HEK293 (cell line): ENCODE results near the gene MESP2.

Experiments
- CTCF ChIA-PET: fragments of 350-600 bp; formaldehyde crosslinking; extraction: SDS; loops from one replicate; lab custom pipeline; 2021; ENCODE audit warnings: antibody characterized with exemption; lab: Yijun Ruan, JAX
- POLR2A ChIA-PET: fragments of 300-600 bp; formaldehyde crosslinking; extraction: SDS; loops from one replicate; lab custom pipeline; 2020; ENCODE audit warnings: antibody characterized with exemption, inconsistent platforms; lab: Yijun Ruan, JAX
- H3K27ac ChIP-seq: fragments of 200-500 bp; sonication (Bioruptor generic); 2 replicates; pipeline ENCODE4 v1.5.1; 2014; ENCODE audit warnings: low read depth, low read length, control low read depth, inconsistent platforms; ENCODE audit errors: extremely low read depth
- H3K36me3 ChIP-seq, 2 experiments: fragments of 200-500 bp in 1 of 2; sonication (Bioruptor generic) in 1 of 2; 1 replicate in 1 of 2; 2 replicates in 1 of 2; pipeline ENCODE4 v1.5.1; 2014 to 2017; ENCODE audit warnings: inconsistent platforms in 2 of 2, low read length in 2 of 2; ENCODE audit not compliant: control insufficient read depth in 2 of 2, insufficient read depth in 1 of 2
- H3K4me1 ChIP-seq: fragments of 200-500 bp; sonication (Bioruptor generic); 2 replicates; pipeline ENCODE4 v1.5.1; 2014; ENCODE audit warnings: mild to moderate bottlenecking, low read length, inconsistent platforms; ENCODE audit not compliant: control insufficient read depth, insufficient read depth
- H3K4me3 ChIP-seq: 2 replicates; pipeline ENCODE4 v1.5.1; 2011; ENCODE audit warnings: low read depth, mild to moderate bottlenecking, control low read depth, low read length, moderate library complexity
- H3K9me3 ChIP-seq: fragments of 200-500 bp; sonication (Bioruptor generic); 2 replicates; pipeline ENCODE4 v1.5.1; 2014; ENCODE audit warnings: low read depth, low read length, inconsistent platforms; ENCODE audit not compliant: control insufficient read depth, insufficient read depth
- SETDB1 ChIP-seq: IDR thresholded peaks from one replicate; pipeline ENCODE4 v1.6.1; 2017; ENCODE audit warnings: mild to moderate bottlenecking, low read length, moderate library complexity, mixed read lengths; ENCODE audit not compliant: insufficient read length
- ZBTB7A ChIP-seq: fragments of 450-650 bp; formaldehyde crosslinking; IDR thresholded peaks from 2 replicates; pipeline ENCODE4 v1.5.1; 2016; ENCODE audit warnings: low read depth, missing biosample characterization, missing genetic modification characterization
- ZFP69B ChIP-seq: fragments of 450-650 bp; formaldehyde crosslinking; IDR thresholded peaks from 2 replicates; pipeline ENCODE4 v1.5.1; 2016; ENCODE audit warnings: missing biosample characterization, missing genetic modification characterization
- ZNF239 ChIP-seq: fragments of 450-650 bp; formaldehyde crosslinking; IDR thresholded peaks from 2 replicates; pipeline ENCODE4 v1.5.1; 2016; ENCODE audit warnings: missing biosample characterization, missing genetic modification characterization
- ZNF624 ChIP-seq: fragments of 450-650 bp; formaldehyde crosslinking; IDR thresholded peaks from 2 replicates; pipeline ENCODE4 v1.5.1; 2017; ENCODE audit warnings: missing biosample characterization, missing genetic modification characterization
- ZNF658 ChIP-seq: fragments of 450-650 bp; formaldehyde crosslinking; IDR thresholded peaks from 2 replicates; pipeline ENCODE4; 2016; ENCODE audit warnings: missing biosample characterization, missing genetic modification characterization
- ZNF701 ChIP-seq: fragments of 450-650 bp; formaldehyde crosslinking; IDR thresholded peaks from 2 replicates; pipeline ENCODE4 v1.5.1; 2016; ENCODE audit warnings: missing biosample characterization, missing genetic modification characterization
- TF ChIP-seq, protein P1 (sequence below): fragments of 450-650 bp; formaldehyde crosslinking; IDR thresholded peaks from 2 replicates; pipeline ENCODE4 v1.5.1; 2016; ENCODE audit warnings: missing biosample characterization, missing genetic modification characterization
- TF ChIP-seq, protein P2 (sequence below): fragments of 450-650 bp; formaldehyde crosslinking; conservative IDR thresholded peaks from 2 replicates; pipeline ENCODE4 v1.5.1; 2016; ENCODE audit warnings: low read depth, missing biosample characterization, missing genetic modification characterization
- TF ChIP-seq, protein P3 (sequence below): fragments of 450-650 bp; formaldehyde crosslinking; IDR thresholded peaks from 2 replicates; pipeline ENCODE4 v1.5.1; 2016; ENCODE audit warnings: missing biosample characterization, missing genetic modification characterization
- TF ChIP-seq, protein P4 (sequence below): fragments of 450-650 bp; formaldehyde crosslinking; IDR thresholded peaks from 2 replicates; pipeline ENCODE4 v1.5.1; 2017; ENCODE audit warnings: missing biosample characterization, missing genetic modification characterization
- TF ChIP-seq, protein P5 (sequence below): fragments of 450-650 bp; formaldehyde crosslinking; IDR thresholded peaks from 2 replicates; pipeline ENCODE4 v1.5.1; 2016; ENCODE audit warnings: missing biosample characterization, missing genetic modification characterization

MESP2 gene

DNA sequence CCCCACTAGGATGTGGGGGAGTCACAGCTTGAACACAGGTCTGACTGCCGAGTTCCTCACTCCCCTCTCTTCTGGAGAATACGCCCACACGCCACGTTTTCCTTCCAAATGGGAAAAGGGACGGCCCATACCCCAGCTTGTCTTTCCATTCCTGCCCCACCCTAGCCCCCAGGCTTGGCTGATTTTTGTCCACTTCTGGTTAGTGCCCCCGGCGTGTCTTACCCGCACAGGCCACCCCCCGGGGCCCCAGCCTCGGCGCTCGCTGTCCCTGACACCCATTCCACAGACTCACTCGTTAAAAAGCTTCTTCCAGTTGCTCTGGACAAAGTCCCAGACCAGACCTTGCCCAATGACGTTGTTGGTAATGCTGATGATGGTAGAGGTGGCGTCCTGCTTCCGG lies 14.5 kb downstream of the MESP2 start (continued):
- TF ChIP-seq ZNF624 (tag by site-specific recombination), result no peak

DNA sequence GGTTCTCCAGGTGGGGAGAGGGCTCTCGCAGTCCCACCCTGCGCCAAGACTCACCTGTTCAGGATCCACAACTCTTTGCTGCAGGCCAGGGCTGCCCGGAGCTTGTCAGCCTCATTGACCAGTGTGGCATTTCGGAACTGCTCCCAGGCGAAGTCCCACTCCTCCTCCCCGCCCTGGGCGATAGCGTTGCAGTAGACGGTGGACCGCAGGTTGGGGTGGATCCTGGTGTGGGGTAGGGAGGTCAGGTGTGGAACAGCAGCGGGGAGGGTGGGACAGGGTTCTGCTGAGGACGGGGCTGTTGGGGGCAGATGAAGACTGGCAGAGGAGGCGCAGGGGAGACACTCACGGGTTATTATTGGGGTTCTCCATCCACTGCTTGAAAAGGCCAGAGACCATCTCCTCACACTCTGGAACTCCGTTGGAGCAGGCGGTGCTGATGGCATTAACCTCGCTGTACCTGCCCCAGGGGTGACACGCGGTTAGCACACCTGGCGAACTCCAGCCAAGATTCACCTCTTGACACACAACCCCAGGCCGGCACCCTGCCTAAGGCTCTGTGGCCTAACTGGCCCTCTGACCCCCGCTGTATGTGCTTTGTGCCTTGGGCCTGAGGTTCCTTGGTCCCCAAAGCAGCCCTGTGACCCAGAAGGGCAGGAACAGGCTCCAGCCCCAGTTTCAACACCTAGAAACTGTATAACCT lies 16.1 kb downstream of the MESP2 start:
- peaks cover 10% of the 10 kb centered on the region for H3K4me1 ChIP-seq
- no peak overlapping the region for H3K4me3 ChIP-seq
- TF ChIP-seq, protein P1, sequence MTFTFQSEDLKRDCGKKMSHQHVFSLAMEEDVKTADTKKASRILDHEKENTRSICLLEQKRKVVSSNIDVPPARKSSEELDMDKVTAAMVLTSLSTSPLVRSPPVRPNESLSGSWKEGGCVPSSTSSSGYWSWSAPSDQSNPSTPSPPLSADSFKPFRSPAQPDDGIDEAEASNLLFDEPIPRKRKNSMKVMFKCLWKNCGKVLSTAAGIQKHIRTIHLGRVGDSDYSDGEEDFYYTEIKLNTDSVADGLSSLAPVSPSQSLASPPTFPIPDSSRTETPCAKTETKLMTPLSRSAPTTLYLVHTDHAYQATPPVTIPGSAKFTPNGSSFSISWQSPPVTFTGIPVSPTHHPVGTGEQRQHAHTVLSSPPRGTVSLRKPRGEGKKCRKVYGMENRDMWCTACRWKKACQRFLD (tag by site-specific recombination), result no peak
- TF ChIP-seq ZFP69B (tag by site-specific recombination), result no peak
- TF ChIP-seq, protein P2, sequence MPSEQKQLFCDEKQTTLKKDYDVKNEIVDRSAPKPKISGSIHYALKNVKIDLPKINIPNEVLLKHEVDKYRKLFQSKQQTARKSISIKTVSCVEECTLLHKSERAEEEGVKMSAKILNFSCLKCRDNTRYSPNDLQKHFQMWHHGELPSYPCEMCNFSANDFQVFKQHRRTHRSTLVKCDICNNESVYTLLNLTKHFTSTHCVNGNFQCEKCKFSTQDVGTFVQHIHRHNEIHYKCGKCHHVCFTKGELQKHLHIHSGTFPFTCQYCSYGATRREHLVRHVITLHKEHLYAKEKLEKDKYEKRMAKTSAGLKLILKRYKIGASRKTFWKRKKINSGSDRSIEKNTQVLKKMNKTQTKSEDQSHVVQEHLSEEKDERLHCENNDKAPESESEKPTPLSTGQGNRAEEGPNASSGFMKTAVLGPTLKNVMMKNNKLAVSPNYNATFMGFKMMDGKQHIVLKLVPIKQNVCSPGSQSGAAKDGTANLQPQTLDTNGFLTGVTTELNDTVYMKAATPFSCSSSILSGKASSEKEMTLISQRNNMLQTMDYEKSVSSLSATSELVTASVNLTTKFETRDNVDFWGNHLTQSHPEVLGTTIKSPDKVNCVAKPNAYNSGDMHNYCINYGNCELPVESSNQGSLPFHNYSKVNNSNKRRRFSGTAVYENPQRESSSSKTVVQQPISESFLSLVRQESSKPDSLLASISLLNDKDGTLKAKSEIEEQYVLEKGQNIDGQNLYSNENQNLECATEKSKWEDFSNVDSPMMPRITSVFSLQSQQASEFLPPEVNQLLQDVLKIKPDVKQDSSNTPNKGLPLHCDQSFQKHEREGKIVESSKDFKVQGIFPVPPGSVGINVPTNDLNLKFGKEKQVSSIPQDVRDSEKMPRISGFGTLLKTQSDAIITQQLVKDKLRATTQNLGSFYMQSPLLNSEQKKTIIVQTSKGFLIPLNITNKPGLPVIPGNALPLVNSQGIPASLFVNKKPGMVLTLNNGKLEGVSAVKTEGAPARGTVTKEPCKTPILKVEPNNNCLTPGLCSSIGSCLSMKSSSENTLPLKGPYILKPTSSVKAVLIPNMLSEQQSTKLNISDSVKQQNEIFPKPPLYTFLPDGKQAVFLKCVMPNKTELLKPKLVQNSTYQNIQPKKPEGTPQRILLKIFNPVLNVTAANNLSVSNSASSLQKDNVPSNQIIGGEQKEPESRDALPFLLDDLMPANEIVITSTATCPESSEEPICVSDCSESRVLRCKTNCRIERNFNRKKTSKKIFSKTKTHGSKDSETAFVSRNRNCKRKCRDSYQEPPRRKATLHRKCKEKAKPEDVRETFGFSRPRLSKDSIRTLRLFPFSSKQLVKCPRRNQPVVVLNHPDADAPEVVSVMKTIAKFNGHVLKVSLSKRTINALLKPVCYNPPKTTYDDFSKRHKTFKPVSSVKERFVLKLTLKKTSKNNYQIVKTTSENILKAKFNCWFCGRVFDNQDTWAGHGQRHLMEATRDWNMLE (tag by site-specific recombination), result no peak
- no peak for TF ChIP-seq ZNF658 (tag by site-specific recombination)
- TF ChIP-seq ZNF239 (tag by site-specific recombination), result no peak
- TF ChIP-seq SETDB1, result no peak
- no peak for TF ChIP-seq ZNF701 (tag by site-specific recombination)
- TF ChIP-seq, protein P3, sequence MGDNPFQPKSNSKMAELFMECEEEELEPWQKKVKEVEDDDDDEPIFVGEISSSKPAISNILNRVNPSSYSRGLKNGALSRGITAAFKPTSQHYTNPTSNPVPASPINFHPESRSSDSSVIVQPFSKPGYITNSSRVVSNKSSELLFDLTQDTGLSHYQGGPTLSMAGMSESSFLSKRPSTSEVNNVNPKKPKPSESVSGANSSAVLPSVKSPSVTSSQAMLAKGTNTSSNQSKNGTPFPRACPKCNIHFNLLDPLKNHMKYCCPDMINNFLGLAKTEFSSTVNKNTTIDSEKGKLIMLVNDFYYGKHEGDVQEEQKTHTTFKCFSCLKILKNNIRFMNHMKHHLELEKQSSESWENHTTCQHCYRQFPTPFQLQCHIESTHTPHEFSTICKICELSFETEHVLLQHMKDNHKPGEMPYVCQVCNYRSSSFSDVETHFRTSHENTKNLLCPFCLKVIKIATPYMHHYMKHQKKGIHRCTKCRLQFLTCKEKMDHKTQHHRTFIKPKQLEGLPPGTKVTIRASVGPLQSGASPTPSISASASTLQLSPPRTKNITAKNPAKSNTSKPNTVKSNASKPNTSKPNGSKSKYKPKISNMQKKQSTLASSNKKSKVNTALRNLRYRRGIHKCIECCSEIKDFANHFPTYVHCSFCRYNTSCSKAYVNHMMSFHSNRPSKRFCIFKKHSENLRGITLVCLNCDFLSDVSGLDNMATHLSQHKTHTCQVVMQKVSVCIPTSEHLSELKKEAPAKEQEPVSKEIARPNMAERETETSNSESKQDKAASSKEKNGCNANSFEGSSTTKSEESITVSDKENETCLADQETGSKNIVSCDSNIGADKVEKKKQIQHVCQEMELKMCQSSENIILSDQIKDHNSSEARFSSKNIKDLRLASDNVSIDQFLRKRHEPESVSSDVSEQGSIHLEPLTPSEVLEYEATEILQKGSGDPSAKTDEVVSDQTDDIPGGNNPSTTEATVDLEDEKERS, result no peak
- H3K27ac ChIP-seq, result no peak overlapping the region
- H3K36me3 ChIP-seq, result no peaks in the 10 kb centered on the region
- POLR2A ChIA-PET, result no interaction called here
- CTCF ChIA-PET, result interaction anchor here (1.1 kb wide), 1 partner anchor 14 kb away, joined by 3 read pairs; no protein-coding TSS in a partner anchor
- H3K9me3 ChIP-seq, result no peaks in the 10 kb centered on the region; the same call in 1 of the 2 replicates

DNA sequence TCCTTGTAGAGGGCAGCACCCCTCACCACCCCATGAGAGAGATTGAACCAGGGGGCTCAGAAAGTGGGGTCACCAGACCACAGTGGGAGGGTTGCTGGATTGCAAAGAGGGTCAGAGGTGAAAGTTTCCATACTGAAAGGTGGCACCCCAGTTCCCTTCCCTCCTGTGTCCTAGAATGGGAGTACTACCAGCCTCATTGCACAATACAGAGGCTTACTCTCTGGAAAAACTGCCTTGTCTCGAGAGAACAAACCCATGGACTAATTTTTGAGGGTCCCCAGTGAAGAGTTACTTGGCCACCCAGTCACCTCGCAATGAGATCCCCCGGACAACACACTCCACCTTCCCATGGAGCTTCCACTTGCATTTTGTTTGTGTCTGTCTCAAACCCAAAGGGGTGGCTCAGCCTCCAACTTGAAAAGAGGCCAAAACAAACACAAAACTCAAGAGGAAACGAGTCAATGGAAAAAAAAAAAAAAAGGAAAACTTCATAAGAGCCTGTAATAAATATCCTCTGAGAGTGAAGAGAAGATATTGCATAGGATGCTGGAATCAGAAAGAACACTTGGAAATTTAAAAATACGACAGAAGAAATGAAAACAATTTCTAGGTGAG lies 18.6 kb downstream of the MESP2 start:
- no peak overlapping the region for H3K27ac ChIP-seq
- no peak overlapping the region for H3K4me3 ChIP-seq
- no peaks in the 10 kb centered on the region for H3K36me3 ChIP-seq
- ChIA-PET CTCF (interaction anchor here (0.6 to 1.3 kb wide), 3 partner anchors 40 to 872 kb away, joined by 3 to 6 read pairs (median 4); no protein-coding TSS in a partner anchor), POLR2A (no interaction called here)
- TF ChIP-seq ZBTB7A (tag by site-specific recombination), result no peak
- TF ChIP-seq, protein P4, sequence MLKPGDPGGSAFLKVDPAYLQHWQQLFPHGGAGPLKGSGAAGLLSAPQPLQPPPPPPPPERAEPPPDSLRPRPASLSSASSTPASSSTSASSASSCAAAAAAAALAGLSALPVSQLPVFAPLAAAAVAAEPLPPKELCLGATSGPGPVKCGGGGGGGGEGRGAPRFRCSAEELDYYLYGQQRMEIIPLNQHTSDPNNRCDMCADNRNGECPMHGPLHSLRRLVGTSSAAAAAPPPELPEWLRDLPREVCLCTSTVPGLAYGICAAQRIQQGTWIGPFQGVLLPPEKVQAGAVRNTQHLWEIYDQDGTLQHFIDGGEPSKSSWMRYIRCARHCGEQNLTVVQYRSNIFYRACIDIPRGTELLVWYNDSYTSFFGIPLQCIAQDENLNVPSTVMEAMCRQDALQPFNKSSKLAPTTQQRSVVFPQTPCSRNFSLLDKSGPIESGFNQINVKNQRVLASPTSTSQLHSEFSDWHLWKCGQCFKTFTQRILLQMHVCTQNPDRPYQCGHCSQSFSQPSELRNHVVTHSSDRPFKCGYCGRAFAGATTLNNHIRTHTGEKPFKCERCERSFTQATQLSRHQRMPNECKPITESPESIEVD (tag by site-specific recombination), result peak; percentile 65; the same call in 1 of the 2 replicates
- TF ChIP-seq, protein P5, sequence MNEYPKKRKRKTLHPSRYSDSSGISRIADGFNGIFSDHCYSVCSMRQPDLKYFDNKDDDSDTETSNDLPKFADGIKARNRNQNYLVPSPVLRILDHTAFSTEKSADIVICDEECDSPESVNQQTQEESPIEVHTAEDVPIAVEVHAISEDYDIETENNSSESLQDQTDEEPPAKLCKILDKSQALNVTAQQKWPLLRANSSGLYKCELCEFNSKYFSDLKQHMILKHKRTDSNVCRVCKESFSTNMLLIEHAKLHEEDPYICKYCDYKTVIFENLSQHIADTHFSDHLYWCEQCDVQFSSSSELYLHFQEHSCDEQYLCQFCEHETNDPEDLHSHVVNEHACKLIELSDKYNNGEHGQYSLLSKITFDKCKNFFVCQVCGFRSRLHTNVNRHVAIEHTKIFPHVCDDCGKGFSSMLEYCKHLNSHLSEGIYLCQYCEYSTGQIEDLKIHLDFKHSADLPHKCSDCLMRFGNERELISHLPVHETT (tag by site-specific recombination), result no peak
- H3K4me1 ChIP-seq, result peaks cover 10% of the 10 kb centered on the region
- no peaks in the 10 kb centered on the region for H3K9me3 ChIP-seq
